SK-N-MC (cell line): ENCODE results near the gene ASCC2.

Source experiments
- EZH2 ChIP-seq: fragments of 200-600 bp; sonication (generic); IDR thresholded peaks from one replicate; pipeline ENCODE4 v1.6.1; 2017; ENCODE audit warnings: antibody characterized with exemption
- POLR2AphosphoS5 ChIP-seq: IDR thresholded peaks from 2 replicates; pipeline ENCODE4 v1.6.1; 2012; ENCODE audit warnings: mild to moderate bottlenecking, low read depth, low read length, borderline replicate concordance

GRCh38 chr22:29740216-29740615, 97.9 kb downstream of the ASCC2 start:
- TF ChIP-seq POLR2AphosphoS5 (no peak), EZH2 (no peak)
